HG02798 (cell line): Measurements from ENCODE around the gene HCN4.
A peak's percentile ranks its signal among the peaks of the same experiment; 100 is the strongest.
"Not testable (repeated sequence)": the region's sequence is repeated elsewhere in the genome, so short reads cannot be mapped to it uniquely, and the experiment has no call there.

Experiments
- ATAC-seq: cut with Tn5 transposase; IDR thresholded peaks from one replicate; pipeline ENCODE4 v1.9.1; 2021; ENCODE audit warnings: mild to moderate bottlenecking; ENCODE audit not compliant: unreplicated experiment, poor library complexity

Gene HCN4

DNA sequence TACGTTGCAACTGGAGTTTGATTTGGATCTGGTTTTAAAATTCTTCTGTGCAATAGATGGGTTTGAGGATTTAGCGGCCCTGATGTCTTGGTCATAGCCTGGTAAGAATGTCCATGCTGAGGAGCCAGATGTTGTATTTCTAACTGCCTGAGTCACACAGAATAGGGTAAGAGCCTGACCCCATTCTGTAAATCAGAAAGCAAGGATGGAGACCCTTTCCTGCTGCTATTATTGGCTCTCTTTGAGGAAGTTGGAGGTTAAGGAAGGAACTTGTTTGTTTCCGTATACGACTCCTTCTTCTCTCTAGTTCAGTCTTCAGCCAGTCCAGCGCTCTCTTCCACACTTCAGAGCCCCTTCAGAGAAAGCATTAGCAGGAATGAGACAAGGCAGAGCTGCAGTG is 65.1 kb downstream of the HCN4 start:
- no peak for ATAC-seq

DNA sequence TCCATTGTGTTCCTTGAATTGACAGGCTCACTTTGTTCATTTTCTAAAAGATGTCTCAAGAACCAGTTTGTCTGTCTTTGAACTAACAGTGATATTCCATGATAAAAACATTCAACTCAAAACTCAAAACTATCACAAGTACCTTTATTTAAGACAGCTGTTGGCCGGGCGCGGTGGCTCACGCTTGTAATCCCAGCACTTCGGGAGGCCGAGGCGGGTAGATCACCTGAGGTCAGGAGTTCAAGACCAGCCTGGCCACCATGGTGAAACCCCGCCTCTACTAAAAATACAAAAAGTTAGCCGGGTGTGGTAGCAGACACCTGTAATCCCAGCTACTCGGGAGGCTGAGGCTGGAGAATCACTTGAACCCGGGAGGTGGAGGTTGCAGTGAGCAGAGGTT is 68.5 kb downstream of the HCN4 start:
- ATAC-seq, result not testable (repeated sequence)

DNA sequence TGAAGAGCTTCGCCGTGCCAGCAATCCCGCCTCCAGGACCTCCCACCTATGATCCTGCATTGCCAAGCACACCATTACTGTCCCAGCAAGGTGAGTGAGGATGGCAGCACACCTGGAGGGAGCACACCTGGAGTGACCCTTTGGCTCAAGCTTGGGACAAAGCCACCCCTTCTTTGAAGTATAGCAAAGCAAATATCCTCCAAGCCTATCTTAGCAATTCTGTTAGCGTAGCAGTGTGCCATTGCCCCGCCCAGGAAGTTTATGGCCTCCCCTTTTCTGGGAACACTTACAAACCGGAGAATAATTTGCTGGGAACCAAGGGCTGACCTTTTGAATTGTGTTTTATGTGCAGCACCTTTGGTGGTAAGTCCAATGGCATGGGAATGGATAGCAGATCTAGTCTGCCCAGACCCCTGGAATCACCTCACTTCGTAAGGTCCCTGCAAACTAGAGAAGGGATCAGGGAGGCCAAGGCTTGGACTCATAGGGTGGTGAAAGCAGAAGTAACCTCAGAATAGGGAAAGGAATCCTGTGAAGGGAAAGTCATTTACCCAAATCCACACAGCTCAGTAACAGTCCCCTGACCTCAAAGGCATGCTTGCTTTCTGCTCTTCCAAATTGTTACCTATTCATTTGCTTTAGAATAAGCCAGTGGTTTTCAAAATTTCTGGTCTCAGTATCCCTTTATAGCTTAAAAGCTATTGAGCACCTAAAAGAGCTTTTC is 70.1 kb downstream of the HCN4 start:
- no peak for ATAC-seq

GRCh38 chr15:73296609-73297353 is 72.0 kb downstream of the HCN4 start:
- ATAC-seq, result no peak

GRCh38 chr15:73295630-73296286 is 73.0 kb downstream of the HCN4 start:
- ATAC-seq, result no peak

GRCh38 chr15:73293773-73294172 is 75.0 kb downstream of the HCN4 start:
- ATAC-seq, result no peak

DNA sequence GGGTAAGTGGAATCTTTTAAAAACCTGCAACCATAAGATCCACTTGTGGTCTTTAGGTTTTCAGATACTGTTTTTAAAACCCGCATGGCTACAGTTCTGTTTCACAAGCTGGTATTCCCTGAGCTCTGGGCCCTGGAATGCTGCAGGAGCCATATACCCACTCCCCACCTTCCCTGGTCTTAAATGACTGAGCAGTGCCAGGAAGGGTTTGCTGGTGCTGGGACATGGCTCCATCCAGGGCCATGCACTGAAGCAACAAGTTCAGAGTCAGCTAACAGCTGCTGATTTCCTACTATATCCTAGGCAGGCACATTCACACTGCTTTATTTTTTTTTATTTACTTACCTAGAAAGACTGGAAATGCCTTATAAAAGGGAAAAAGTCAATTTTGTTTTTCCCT is 77.3 kb downstream of the HCN4 start:
- no peak for ATAC-seq

DNA sequence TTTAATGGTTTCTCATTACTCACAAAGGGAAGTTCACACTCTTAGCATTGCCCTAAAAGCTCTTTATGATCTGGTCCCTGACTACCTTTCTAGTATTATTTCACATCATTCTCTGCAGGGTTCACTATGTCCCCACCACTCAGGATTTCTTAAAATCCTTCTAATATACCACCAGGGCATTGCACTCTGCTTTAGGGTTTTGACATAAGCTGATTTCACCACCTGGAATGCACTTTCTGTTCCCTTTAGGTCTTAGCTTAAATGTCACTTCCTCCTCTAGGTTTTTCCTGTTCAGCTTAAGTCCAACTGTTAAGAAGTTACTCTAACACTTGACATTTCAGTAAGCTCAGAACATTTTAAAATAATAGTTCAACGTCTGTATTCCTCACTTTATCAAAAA is 81.7 kb downstream of the HCN4 start:
- no peak for ATAC-seq

DNA sequence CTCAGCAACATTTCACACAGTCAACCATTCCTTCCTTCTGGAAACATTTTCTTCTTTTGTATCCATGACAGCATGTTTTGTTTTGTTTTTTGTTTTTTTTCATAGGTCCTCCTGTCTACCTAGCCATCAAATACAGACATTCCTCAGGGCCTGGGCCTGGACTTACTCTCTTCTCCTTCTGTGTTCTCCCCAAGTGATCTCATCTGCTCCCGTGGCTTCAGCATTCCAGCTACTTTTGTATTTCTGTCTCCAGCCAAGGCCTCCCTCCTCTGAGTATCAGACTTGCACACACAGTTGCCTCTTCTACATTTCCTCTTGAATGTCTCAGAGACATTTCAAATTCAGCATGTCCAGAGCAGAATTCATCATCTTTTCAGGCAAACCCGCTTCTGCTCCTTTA is 82.4 kb downstream of the HCN4 start:
- ATAC-seq, result no peak

DNA sequence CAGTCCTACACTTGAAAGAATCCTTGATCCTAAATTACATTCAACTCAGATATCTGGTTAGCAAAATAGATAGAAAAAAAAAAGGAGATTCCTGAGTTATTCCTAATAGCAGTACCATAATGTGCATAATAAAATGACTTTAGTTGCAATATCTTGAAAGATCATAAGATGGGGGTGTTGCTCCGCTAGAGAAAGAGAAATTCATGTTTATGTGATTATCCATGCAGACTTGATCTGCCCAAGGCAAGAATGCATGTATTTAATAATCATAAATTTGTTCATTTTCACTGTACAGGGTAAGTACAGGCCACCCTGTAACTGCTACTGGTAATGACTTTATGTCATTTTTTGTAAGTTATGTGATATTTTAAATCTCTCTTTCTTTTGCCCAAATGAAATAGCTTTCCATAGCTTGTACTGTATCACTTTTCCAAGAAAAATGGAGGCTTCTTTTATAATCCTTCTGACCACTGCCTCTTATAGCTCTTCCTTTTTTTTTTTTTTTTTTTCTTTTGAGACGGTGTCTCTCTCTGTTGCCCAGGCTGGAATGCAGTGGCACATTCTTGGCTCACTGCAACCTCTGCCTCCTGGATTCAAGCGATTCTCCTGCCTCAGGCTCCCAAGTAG is 84.6 kb downstream of the HCN4 start:
- no peak for ATAC-seq

DNA sequence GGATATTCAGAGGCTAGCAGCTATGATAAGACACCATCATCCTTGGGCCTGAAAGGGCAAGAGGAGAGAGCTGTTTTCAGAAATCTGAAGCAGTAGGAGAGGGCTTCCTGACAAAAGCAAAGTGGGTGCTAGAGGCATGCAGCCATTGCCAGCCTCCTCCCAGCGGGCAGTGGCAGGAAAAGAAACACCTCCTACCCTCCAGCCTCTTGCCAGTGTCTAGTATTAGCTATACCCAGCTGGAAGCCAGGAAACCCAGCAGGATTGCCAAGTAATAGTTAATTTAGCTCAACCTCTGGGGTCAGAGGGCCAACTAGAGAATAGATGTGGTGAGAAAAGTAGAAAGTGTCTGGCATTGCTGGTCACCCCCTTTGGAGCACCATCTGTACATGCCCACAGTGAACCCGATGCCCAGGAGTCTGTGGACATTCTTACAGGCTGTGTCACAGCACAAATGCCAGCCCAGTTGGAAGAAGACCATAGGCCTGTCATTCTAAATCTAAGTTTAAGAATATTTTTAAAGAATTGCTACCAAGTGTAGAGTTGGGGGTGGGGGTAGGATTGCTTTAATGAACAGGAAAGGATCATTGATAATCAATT is 85.3 kb downstream of the HCN4 start:
- no peak for ATAC-seq

- ATAC-seq, result no peak
These were observed 86.0 kb downstream of the HCN4 start for GRCh38 chr15:73282567-73283365.

- ATAC-seq, result no peak
These were observed 92.9 kb downstream of the HCN4 start for GRCh38 chr15:73275862-73276261.

- ATAC-seq, result peak; percentile 39
These were observed 95.4 kb downstream of the HCN4 start for GRCh38 chr15:73273181-73274002.

DNA sequence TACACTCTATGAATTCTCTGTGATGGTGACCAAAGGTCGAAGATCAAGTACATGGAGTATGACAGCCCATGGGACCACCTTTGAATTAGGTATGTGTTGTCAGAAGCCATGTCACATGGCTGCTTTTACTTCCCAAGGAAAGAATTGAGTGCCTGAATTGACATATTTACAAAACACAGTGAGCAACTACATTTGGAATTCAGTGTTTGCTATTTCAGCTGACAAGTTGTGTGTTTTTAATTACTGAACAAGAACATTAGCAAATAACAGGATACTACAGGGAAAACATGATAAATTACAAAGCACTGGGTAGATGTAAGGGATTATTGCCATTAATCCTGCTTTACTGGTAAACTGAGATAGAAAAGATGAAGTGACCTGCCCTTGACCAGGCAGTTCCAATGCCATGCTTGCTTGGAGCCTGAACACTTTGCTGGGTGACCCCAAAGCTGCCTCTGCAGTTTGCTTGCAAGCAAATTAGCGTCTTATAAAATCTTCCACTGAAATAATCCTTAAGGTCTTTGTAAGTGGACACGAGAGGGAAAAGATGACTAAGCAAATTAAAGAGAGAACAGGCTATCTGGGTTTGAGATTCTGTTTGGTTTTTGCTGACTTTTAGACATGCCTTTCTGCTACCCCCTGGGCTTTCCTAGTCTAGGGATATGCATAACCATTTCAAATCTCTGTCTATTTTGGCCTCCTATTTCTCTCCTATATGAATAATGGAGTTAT is 98.2 kb downstream of the HCN4 start:
- no peak for ATAC-seq
